B cell (primary cell): ENCODE measurements around the gene BRINP3.

Experiments used
- EZH2 ChIP-seq: IDR thresholded peaks from 2 replicates; pipeline ENCODE4 v1.6.1; 2012; ENCODE audit warnings: borderline replicate concordance, low read depth, mild to moderate bottlenecking, moderate library complexity, low read length; ENCODE audit not compliant: insufficient read depth, poor library complexity, severe bottlenecking
- TF ChIP-seq, protein P1 (sequence below): fragments of 200-600 bp; IDR thresholded peaks from one replicate; pipeline ENCODE4 v1.8.0; 2022; ENCODE audit warnings: antibody characterized with exemption, mild to moderate bottlenecking

DNA sequence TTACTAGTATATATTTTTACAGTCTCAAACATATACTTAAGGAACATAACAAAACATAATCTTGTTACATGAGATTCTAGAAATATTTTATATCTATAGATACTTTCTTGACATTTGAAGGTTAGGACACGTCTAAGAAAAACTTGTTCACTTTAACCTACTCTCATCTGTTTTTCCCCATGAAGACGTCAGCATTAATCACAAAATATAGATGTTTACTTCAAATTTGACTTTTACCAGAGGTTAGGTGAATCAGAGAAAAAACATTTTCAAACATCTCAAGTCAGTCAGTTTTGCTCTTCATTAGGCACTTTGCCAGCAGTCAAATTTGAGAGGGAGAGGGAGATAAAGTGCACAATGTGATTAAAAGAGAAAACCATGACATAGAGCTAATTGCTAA, 47.7 kb downstream of the BRINP3 start:
- TF ChIP-seq, protein P1, sequence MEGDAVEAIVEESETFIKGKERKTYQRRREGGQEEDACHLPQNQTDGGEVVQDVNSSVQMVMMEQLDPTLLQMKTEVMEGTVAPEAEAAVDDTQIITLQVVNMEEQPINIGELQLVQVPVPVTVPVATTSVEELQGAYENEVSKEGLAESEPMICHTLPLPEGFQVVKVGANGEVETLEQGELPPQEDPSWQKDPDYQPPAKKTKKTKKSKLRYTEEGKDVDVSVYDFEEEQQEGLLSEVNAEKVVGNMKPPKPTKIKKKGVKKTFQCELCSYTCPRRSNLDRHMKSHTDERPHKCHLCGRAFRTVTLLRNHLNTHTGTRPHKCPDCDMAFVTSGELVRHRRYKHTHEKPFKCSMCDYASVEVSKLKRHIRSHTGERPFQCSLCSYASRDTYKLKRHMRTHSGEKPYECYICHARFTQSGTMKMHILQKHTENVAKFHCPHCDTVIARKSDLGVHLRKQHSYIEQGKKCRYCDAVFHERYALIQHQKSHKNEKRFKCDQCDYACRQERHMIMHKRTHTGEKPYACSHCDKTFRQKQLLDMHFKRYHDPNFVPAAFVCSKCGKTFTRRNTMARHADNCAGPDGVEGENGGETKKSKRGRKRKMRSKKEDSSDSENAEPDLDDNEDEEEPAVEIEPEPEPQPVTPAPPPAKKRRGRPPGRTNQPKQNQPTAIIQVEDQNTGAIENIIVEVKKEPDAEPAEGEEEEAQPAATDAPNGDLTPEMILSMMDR, result no peak
- TF ChIP-seq EZH2, result no peak
